Motor neuron (in vitro differentiated cells): ENCODE results near the gene ZNF853. TPM values are rescaled to one million over a fixed set of nuclear protein-coding genes. Genes with fewer than 3 reads are reported as not detected.
A peak's percentile ranks its signal among the peaks of the same experiment; 100 is the strongest.

ENCODE experiments used
- ATAC-seq, 8 experiments: fragments of 200-7000 bp; cut with Tn5 transposase; replicated peaks in 6 of 8; 2 replicates each; pipeline ENCODE4 v1.8.0; 2021; ENCODE audit warnings: mild to moderate bottlenecking in 8 of 8, moderate library complexity in 8 of 8
- H3K27ac ChIP-seq, 2 donors: fragments of 250-450 bp; sonication (Bioruptor Pico); 2 replicates each; pipeline ENCODE4 v1.9.0; 2021; ENCODE audit warnings: antibody characterized with exemption in 2 of 2, mild to moderate bottlenecking in 2 of 2, moderate library complexity in 1 of 2
- H3K4me1 ChIP-seq, 2 donors: fragments of 250-450 bp; sonication (Bioruptor Pico); replicated peaks in 1 of 2; 2 replicates each; pipeline ENCODE4 v1.6.1; 2021; ENCODE audit warnings: antibody characterized with exemption in 2 of 2, mild to moderate bottlenecking in 2 of 2, moderate library complexity in 1 of 2
- H3K4me3 ChIP-seq, 5 donors: fragments of 250-450 bp; sonication (Bioruptor Pico); 2 replicates each; pipeline ENCODE4 v1.9.0; 2021; ENCODE audit warnings: antibody characterized with exemption in 5 of 5, mild to moderate bottlenecking in 5 of 5, moderate library complexity in 4 of 5
- WGBS, 10 experiments: fragments of 450-650 bp; shearing (Covaris generic); methylation state at CpG; one replicate each; pipeline ENCODE4 v1.0.0; 2022; 5-methylcytosine and 5-hydroxymethylcytosine counted together
- in situ Hi-C, 9 experiments: fragments of 400-800 bp; cut with MboI; loops; one replicate each; pipeline ENCODE4 v1.15.0; 2021; ENCODE audit warnings: low sequenced_read_pairs in 9 of 9, low pct_unique_long_range_greater_than_20kb in 2 of 9; ENCODE audit not compliant: unreplicated experiment in 9 of 9
- total RNA-seq, 8 experiments: library from RNA; unstranded; fragments of 300-600 nt; gene quantifications; 2 replicates each; pipeline versions ENCODE4 v1.2.3 to v1.2.4, GENCODE V29; 2022

The ZNF853 gene
- total RNA-seq, 8 experiments from 2014 or later, result 0.15 to 13.3 (median 8.4) TPM

GRCh38 chr7:6613706-6614105, 1.7 kb upstream of the ZNF853 start:
- H3K4me3 ChIP-seq, result no peak overlapping the region
- ATAC-seq, result no peak
- in situ Hi-C loops, result no loop called here
- peaks cover 3 to 6% of the 10 kb centered on the region in 2 donors for H3K4me1 ChIP-seq
- WGBS, 10 experiments, result 0 to 67% (median 60%) methylated on average over 1 of the region's 2 CpGs; no CpG with 5 or more reads in 7 of the 10 experiments
- no peak overlapping the region for H3K27ac ChIP-seq

DNA sequence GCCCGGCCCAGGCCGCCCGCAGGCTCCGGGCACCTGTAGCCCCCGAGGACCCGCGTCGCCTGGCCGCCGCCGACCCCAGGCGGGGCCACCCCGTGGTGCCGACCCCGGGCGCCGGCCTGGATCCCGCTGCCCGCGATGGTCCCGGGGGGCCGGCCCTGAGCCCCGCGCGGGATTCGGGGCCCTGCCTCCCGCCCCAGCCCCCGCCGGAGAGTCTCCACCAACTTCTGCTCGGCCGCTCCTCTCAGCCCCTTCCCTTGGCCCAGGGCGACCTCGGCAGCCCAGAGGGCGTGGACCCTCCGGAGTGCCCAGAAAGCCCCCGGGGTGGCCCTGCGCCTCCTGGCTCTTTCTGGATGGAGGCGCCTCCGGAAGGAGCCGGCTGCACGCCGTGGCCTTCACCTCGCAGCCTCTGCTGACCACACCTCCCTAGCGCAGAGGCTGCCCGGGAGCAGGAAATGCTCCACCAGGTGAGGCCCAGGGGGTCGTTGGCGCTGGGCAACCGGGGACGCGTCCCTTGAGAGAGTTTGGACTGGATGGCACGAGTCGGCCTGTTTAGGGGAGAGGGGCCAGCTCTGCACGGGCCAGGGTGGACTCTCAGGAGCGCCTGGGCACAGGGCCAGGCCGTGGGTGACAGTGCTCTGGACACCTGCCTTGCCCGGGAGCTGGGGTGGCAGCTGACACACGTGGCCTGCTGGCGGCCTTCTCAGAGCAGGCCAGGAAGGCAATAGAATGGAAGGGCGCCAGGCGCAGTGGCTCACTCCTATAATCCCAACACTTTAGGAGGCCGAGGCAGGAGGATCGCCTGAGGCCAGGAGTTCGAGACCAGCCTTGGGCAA, 529 bp downstream of the ZNF853 start:
- Histone ChIP-seq H3K27ac (peak overlapping the region; percentile 35 to 85), H3K4me3 (peak overlapping the region; percentile 66 to 92 (median 83)), H3K4me1 (peaks cover 3 to 6% of the 10 kb centered on the region in 2 donors)
- ATAC-seq, result peak in 6 of 8 experiments; percentile 37 to 47 (median 46)
- WGBS, 10 experiments, result 11 to 100% (median 69%) methylated on average over 3 to 10 of the region's 63 CpGs; no CpG with 5 or more reads in 4 of the 10 experiments
- in situ Hi-C loops, result no loop called here

- in situ Hi-C loops, result no loop called here
- no peak overlapping the region for H3K4me3 ChIP-seq
- WGBS, 10 experiments, result 40 to 96% (median 83%) methylated on average over 1 to 9 of the region's 20 CpGs; no CpG with 5 or more reads in 4 of the 10 experiments
- no peak for ATAC-seq
- no peak overlapping the region for H3K27ac ChIP-seq
- H3K4me1 ChIP-seq, result peaks cover 3 to 6% of the 10 kb centered on the region in 2 donors
These were observed 1.6 kb downstream of the ZNF853 start for GRCh38 chr7:6616854-6617643.

DNA sequence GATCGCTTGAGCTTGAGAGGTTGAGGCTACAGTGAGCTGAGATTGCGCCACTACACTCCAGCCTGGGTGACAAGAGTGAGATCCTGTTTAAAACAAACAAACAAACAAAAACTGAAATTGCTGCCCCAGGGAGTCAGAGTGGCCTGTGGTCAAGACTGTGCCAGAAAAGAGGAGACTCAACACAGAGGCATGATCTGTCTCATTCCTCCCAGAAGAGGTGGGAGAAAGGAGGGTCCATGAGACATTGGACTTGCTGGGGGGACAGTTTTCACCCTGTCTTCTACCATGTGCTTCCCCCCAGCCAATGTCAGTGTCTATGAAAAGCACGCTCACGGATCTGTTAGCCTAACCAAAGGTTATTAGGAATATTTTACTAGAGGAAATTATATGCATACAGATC, 3.2 kb downstream of the ZNF853 start:
- Histone ChIP-seq H3K4me3 (no peak overlapping the region), H3K4me1 (peaks cover 3 to 6% of the 10 kb centered on the region in 2 donors), H3K27ac (no peak overlapping the region)
- in situ Hi-C loops, result no loop called here
- 74 to 100% (median 86%) methylated on average over 1 to 4 of the region's 4 CpGs; no CpG with 5 or more reads in 6 of the 10 experiments for WGBS, 10 experiments
- no peak for ATAC-seq

GRCh38 chr7:6619961-6620360, 4.6 kb downstream of the ZNF853 start:
- no peak overlapping the region for H3K27ac ChIP-seq
- H3K4me3 ChIP-seq, result no peak overlapping the region
- H3K4me1 ChIP-seq, result peaks cover 3 to 6% of the 10 kb centered on the region in 2 donors
- in situ Hi-C loops, result no loop called here
- ATAC-seq, result no peak
- 33 to 100% (median 88%) methylated on average over 1 to 3 of the region's 3 CpGs; no CpG with 5 or more reads in 4 of the 10 experiments for WGBS, 10 experiments

GRCh38 chr7:6621195-6622133, 6.1 kb downstream of the ZNF853 start:
- 47 to 100% (median 95%) methylated on average over 1 to 9 of the region's 20 CpGs; no CpG with 5 or more reads in 1 of the 10 experiments for WGBS, 10 experiments
- H3K4me1 ChIP-seq, result peaks cover 0 to 3% of the 10 kb centered on the region in 2 donors
- H3K4me3 ChIP-seq, result no peak overlapping the region
- H3K27ac ChIP-seq, result no peak overlapping the region
- ATAC-seq, result no peak
- in situ Hi-C loops, result no loop called here

- in situ Hi-C loops, result no loop called here
- ATAC-seq, result no peak
- WGBS, 10 experiments, result 80 to 100% (median 96%) methylated on average over 1 to 22 of the region's 67 CpGs; no CpG with 5 or more reads in 5 of the 10 experiments
- H3K27ac ChIP-seq, result no peak overlapping the region
- H3K4me3 ChIP-seq, result no peak overlapping the region
- H3K4me1 ChIP-seq, result no peaks in the 10 kb centered on the region
These were observed 6.8 kb downstream of the ZNF853 start for GRCh38 chr7:6622134-6622710.

GRCh38 chr7:6623589-6624245, 8.3 kb downstream of the ZNF853 start:
- Histone ChIP-seq H3K4me1 (no peaks in the 10 kb centered on the region), H3K27ac (no peak overlapping the region), H3K4me3 (no peak overlapping the region)
- ATAC-seq, result no peak
- in situ Hi-C loops, result no loop called here
- WGBS, 10 experiments, result 49 to 100% (median 97%) methylated on average over 1 to 6 of the region's 15 CpGs; no CpG with 5 or more reads in 5 of the 10 experiments

DNA sequence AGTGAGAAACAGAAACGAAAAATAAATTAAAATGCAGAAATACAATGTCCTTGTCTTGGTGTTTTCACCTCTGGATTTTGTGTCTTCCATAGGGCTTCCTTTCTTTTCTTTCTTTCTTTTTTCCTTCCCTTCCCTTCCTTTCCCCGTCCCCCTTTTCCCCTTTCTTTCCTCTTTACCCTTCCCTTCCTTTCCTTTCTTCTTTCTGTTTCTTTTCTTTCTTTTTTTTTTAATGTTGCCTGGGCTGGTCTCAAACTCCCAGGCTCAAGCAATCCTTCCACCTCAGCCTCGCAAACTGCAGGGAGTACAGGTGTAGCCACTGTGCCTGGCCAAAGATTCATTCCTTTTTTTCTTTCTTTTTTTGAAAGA, 8.8 kb downstream of the ZNF853 start:
- 25 to 93% (median 70%) methylated on average over 1 to 3 of the region's 3 CpGs for WGBS, 10 experiments
- in situ Hi-C loops, result no loop called here
- no peaks in the 10 kb centered on the region for H3K4me1 ChIP-seq
- no peak overlapping the region for H3K4me3 ChIP-seq
- ATAC-seq, result no peak
- no peak overlapping the region for H3K27ac ChIP-seq

DNA sequence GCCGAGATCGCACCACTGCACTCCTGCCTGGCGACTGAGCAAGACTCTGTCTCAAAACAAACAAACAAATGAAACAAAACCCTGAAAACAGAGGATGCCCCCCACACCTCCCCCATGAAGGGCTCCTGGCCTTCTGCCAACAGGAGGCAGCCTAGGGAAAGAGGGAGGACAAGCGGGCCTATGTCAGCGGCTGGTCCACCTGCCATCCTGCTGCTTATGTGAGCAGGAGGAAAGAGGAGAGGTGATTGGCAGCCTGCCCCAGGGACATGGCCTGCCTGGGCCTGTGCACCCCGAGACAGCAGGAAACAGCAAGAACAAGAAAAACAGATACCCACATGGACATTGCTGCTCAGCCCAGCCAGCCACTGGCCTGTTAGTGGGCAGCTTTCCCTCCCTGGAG, 12.6 kb downstream of the ZNF853 start:
- Histone ChIP-seq H3K27ac (no peak overlapping the region), H3K4me3 (no peak overlapping the region), H3K4me1 (no peaks in the 10 kb centered on the region)
- in situ Hi-C loops, result no loop called here
- no peak for ATAC-seq
- WGBS, 10 experiments, result 60 to 96% (median 83%) methylated on average over 1 to 4 of the region's 6 CpGs; no CpG with 5 or more reads in 4 of the 10 experiments

- in situ Hi-C loops, result no loop called here
- ATAC-seq, result no peak
- 10 to 83% (median 66%) methylated on average over 1 to 5 of the region's 11 CpGs for WGBS, 10 experiments
These were observed 14.8 kb downstream of the ZNF853 start for GRCh38 chr7:6630007-6630849.

More at GRCh38 chr7:6630007-6630849, 14.8 kb downstream of the ZNF853 start:
- Histone ChIP-seq H3K4me1 (no peaks in the 10 kb centered on the region), H3K4me3 (no peak overlapping the region), H3K27ac (no peak overlapping the region)
